HG03571 (cell line): ENCODE data around the gene SUGT1.
"Not testable (repeated sequence)": the region's sequence is repeated elsewhere in the genome, so short reads cannot be mapped to it uniquely, and the experiment has no call there.

Experiments
- ATAC-seq: cut with Tn5 transposase; IDR thresholded peaks from one replicate; pipeline ENCODE4 v1.9.1; 2021; ENCODE audit not compliant: unreplicated experiment

Gene SUGT1

DNA sequence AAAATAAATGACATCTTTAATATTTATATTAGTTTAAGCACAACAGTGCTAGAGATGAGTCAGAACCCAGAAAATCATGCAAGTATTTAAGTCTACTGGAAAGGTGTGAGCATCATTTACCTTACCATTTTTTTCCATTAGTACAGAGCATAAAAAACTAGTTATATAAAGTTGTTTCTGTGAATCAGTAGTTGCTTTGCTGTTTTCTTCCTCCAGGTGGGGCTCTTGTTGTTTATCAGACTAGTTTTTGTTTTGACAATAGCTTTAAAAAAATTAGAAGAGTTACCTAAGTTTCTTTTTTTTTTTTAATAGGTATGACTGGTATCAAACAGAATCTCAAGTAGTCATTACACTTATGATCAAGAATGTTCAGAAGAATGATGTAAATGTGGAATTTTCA lies 12.7 kb downstream of the SUGT1 start:
- no peak for ATAC-seq

DNA sequence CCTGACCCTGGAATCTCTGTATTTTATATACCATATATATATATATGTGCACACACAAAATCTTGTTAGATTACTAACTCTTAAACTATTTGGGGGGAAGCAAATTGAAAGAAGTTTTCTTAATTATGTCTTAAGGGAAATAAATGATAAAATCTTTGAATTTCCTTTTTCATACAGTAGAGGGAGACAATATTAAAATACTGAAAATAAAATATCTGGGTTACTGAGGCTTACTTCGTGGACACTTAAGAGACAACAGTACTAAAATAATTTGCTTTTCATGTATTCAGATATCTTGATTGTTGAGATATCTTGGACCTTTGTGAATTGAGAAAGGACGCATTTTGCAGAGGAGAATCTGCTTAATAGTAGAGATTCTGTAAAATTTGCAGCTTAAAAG lies 17.0 kb downstream of the SUGT1 start:
- no peak for ATAC-seq

DNA sequence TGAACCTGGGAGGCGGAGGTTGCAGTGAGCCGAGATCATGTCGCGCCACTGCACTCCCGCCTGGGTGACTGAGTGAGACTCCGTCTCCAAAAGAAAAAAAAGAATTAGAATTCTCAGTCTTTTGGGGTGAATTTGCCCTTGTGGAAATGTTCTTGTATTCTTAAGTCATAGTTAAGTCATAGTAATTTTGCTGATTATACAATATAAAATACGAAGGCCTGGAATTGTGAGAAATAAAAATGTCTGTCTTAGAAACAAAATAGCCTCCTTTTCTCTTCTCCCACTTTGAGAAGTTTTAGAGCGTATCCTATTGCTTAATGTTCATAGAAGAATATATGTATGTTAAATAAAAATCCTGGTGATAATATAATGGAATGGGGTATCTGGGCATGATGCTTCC lies 18.1 kb downstream of the SUGT1 start:
- ATAC-seq = no peak

DNA sequence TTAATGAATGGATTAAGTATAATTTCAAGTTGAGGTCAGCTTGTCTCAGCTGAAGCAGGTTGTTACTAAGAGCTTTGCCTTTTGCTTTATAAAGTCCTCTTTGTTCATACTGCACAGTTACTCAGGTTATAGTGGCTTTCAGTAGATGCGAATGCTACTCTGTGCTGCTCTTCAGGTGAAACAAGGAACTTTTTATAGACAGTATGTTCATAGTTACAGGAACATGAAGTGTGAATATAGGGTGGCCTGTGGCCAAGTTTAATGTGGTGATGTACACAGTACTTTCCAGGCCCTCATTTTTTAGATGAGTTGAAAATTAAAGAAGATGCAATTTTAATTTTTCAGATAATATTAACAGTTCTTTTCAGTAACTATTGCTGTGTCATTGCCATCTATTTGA lies 20.8 kb downstream of the SUGT1 start:
- no peak for ATAC-seq

DNA sequence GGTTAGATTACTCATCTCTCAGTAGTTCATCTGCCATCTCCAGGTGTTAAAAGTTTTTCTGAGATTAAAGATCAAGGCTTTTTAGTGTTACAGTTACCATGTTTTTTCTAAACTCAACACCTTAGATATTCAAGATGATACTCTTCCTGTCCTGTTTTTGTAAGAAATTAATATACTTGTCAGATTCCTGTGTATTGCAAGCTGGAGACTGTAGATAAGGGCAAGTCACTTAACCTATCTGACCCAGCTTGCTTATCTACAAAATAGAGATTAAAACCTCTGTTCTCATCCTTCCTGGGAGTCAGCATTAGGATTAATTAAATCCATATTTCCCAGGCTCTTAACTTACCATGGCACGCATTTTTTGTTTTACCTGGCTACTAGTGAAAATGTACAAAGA lies 25.2 kb downstream of the SUGT1 start:
- ATAC-seq = no peak

DNA sequence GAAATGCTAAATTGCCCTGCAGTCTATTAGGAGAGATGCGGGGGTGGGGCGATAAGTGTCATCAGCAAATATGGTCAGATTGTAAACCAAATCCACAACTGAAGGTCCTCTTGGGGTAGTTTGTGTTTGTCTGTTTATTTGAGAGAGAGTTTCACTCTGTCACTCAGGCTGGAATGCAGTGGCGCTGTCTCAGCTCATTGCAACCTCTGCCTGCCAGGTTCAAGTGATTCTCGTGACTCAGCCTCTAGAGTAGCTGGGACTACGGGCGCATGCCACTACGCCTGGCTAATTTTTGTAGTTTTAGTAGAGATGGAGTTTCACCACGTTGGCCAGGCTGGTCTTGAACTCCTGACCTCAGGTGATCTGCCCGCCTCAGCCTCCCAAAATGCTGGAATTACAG lies 33.2 kb downstream of the SUGT1 start:
- ATAC-seq = not testable (repeated sequence)

DNA sequence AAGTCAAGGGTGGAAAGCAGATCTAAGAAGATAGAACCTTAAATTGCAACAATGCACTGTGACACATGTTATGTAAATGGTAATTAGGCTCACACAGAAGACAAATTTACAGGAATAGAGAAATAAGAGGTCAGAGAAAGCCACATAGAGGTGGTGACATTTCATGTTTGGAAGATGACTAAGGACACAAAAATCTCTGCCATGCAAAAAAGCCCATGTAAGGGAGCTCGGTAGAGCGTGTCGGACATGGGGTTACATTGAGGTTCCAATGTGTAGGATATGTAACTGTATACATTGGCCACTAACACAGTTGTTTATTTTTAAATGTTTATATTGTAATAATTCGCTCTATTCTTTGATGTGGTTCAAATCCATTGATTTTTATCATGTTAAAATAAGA lies 33.7 kb downstream of the SUGT1 start:
- no peak for ATAC-seq

DNA sequence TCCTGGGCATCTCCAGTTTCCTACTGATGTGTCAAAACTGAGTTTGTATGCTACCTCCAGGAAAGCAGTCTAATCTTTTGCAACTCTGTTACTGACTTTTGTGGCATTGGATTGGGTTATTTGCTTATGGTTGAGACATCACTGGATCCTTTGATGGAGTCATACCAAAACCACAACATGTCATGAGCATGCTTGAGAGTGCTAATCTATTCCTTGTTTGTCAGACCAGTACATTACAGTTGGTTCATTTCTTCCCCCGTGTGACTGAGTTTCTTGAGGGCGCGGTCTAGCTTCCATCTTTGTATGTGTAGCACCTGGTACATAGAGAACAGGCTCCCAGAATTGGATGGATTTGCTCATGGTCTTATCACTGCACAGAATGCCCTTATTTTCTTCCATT lies 43.2 kb downstream of the SUGT1 start:
- ATAC-seq = no peak

DNA sequence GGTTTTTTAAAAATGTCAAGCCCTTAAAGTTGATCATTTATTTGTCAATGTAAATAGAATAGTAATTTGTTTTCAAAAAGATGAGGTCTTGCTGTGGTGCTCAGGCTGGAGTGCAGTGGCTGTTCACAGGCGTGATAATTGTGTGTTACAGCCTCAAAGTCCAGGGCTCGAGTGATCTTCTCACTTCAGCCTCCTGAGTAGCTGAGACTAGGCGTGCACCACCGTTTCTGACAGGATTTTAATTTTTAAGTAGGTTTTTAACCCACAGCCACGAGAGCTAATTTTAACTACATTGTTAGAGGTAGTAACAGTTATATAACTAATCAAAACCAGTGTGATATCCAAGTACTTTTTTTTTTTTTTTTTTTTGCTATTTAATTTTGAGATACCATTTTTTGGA lies 43.9 kb downstream of the SUGT1 start:
- no peak for ATAC-seq

DNA sequence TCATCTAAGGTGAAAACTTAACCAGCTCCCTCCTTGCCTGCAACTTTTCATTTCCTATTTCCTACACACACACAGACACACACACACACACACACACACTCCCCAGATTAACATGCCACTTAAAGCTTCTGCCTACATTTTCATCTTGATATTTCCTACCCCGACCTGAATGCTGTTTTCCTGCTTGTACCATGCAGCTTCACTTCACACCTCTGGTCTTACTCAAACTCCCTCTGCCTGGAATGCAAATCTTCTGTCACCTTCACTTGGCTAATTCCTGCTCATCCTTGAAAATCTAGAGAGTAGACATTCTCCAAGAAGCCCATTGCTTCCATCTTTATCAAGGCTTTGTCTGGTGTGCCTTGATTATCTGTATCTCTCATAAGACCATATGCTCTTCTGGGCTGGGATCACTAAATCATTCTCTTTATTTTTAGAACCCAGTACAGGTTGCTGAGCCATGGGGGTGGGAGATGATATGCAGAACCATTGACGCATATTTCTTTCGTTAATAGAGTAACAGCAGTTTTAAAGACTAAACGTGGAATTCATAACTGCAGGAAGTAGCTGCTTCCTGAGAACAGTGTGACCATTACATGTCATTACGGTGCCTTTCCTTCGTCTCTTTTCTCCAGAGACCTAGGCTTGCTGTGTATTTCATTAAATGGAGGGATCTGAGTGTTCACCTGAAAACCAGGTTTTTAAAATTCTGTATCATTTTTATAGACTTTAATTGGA lies 49.3 kb downstream of the SUGT1 start:
- ATAC-seq = no peak

DNA sequence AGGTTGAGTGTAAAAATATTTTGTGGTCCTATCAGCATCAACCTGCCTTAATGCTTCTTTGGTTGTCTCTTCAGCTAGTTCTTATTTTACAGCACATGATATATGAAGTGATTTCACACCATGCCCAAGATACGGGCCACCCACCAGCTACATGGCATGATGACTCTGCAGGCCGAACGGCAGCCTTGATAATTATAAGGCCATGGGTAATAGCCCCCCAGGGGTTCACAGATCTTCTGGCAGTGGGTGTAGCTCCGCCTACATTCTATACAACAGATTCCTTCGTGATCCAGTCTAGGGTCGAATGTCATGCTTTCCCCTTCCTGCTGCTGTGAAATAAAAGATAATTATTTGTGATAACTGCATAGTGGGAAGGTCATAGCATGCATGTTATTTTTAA lies 50.8 kb downstream of the SUGT1 start:
- no peak for ATAC-seq

DNA sequence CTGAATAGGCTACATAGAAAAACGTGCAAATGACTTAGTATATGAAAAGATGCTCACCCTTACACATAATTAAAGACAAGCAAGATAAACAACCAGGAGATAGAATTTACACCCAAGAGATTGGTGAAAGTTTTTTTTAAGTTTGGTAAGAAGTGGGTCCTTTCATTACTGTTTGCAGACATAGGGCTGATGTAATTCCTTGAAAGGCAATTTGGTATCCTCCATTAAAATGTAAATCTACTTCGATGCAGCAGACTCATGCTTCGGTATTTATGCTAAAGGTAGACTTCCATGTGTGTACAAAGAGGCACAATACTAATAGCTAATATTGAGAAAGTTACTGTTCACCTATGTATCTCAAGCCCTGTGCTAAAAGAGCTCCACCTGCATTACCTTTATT lies 53.4 kb downstream of the SUGT1 start:
- no peak for ATAC-seq

DNA sequence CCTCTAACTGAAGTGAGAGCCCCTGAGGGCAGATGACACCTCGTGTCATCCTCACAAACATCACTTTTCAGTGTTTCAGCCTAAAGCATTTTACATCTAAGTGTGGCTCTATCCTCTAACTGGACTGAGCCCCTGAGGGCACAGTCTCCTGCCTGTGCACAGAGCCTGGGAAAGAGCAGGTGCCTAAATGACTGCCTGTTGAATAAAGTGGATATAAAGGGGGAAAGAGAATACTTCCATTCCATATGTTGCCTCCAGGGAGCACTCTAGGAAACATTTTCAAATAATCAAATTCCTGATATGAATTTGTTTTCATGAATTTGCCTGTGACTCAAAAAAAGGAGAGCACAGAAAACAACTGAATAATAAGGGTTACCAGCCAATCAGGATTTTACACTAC lies 54.7 kb downstream of the SUGT1 start:
- no peak for ATAC-seq

DNA sequence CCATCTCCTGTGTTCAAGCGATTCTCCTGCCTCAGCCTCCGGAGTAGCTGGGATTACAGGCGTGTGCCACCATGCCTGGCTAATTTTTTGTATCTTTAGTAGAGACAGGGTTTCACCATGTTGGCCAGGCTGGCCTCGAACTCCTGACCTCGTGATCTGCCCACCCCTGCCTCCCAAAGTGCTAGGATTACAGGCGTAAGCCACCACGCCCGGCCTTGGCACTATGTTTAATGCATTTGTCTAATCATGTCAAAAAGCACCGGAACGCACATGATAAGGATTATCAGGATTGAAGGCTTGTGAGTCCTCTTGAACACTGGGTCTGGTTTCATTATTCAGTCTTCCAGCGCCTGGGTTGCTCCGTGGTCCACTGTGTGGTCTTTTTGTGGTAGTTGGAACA lies 55.6 kb downstream of the SUGT1 start:
- not testable (repeated sequence) for ATAC-seq

DNA sequence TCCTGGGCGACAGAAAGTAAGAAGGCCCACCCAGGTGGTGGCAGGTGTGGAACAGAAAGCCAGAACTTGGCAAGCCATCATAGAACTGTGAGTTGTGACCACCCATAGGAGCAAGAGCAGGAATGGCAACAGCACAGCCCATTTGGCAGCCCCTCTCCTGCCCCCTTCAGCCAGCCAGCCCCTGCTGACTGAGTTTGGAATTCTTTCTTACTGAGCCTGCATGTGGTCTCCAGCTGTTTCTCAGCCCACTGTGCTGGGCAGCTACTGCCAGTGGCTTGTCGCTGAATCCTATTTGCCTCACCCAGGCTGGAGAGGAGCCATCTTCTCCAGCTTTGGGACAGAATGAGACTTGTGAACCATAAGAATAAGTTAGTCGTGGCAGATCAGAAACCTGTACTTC lies 58.6 kb downstream of the SUGT1 start:
- ATAC-seq = no peak

DNA sequence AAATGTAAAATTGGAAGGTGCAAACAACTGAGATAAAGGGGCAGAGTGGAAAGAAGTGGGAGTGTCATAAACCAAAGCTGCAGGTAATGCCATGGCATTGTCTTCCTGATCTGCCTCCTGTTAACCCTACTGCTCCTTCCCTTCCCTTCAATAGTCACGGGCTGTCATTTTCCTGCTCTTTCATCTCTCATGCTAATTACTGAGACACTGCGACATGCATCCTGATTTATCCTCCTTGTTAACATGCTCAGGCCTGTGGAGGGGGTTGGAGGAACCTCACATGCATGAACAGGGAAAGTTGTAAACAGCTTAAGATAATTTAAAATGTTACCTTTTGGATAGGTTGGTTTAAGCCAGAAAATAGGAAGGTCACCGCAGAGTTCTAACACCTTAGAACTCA lies 59.7 kb downstream of the SUGT1 start:
- ATAC-seq = no peak

DNA sequence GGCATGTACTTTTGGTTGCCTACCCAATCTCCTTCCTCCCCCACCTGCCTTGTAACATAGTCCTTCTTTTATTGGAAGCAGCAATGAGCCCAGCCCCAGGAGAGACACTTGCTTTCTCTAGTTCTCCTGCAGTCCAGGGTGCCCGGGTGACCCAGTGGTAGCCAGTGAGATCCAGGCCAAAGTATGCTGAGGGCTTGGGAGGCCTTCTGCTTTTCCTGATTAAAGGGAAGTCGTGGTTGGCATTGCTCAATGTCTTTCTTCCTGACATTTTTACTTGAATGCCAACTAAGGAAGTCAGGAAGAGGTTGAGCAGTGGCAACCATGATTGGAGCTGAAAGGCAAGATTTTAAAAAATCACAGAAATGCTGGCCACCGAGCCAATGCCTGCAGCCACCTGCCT lies 61.3 kb downstream of the SUGT1 start:
- ATAC-seq = no peak

DNA sequence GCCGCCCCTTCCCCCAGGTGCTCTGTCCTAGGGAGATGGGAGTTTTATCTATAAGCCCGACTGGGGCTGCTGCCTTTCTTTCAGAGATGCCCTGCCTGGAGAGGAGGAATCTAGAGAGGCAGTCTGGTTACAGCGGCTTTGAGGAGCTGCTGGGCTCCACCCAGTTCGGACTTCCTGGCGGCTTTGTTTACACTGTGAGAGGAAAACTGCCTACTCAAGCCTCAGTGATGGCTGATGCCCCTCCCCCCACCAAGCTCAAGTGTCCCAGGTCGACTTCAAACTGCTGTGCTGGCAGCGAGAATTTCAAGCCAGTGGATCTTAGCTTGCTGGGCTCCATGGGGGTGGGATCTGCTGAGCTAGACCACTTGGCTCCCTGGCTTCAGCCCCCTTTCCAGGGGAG lies 68.3 kb downstream of the SUGT1 start:
- ATAC-seq = not testable (repeated sequence)

DNA sequence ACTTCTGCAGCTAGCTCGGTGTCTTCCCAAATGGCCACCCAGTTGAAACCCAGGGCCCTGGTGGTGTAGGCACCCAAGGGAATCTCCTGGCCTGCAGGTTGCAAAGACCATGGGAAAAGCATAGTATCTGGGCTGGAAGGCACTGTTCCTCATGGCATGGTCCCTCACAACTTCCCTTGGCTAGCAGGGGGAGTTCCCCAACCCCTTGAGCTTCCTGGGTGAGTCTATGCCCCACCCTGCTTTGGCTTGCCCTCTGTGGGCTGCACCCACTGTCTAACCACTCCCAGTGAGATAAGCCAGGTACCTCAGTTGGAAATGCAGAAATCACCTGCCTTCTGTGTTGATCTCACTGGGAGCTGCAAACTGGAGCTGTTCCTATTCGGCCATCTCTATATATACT lies 68.7 kb downstream of the SUGT1 start:
- ATAC-seq = not testable (repeated sequence)

DNA sequence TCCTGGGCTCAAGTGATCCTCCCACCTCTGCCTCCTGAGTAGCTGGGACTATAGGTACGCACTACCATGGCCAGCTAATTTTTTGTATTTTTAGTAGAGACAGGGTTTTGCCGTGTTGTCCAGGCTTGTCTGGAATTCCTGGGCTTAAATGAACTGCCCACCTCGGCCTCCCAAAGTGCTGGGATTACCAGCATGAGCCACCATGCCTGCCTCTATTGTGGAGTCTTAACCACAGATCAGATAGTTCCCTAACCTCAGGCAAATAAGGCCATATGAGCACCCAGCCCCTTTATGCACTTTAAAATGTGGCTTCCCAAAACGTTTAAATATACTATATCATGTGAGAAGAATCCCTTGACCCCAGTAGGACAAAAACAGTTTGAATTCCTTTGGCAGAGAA lies 70.5 kb downstream of the SUGT1 start:
- no peak for ATAC-seq

DNA sequence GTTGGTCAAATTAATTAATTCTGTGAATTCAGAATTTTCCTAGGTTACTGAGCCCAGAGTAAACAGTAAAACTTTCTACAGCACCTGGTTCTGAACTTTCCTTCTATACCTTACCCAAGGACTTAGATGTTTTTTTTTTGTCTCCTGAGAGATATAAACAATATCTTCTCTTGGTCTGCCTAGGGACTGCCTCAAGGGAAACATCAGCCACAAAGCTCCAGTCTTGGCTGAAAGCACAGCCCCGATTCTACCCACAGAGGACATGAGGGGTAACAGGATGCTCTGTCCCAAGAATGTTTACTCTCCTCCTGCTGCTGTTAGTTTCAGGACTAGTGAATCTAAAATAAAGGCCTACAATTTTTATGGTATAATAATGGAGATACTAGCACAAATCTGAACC lies 72.7 kb downstream of the SUGT1 start:
- ATAC-seq = no peak

DNA sequence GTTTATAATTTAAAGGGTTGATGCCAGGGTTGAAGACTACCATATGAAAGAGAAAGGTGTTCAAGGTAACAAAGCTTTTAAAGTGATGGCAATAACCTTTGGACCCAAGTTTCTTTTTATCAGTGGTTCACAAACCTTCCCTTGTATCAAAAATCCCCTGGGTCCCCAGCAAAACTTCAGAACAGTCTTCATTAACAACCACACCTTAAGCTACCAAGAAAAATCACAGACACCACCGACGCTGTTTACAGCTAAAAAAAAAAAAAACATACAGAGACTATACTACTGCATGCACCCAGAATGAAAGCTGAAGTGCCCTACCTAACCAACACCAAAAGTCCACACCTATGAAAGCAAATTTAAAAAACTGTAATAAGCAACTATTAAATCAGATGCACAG lies 73.6 kb downstream of the SUGT1 start:
- ATAC-seq = no peak

DNA sequence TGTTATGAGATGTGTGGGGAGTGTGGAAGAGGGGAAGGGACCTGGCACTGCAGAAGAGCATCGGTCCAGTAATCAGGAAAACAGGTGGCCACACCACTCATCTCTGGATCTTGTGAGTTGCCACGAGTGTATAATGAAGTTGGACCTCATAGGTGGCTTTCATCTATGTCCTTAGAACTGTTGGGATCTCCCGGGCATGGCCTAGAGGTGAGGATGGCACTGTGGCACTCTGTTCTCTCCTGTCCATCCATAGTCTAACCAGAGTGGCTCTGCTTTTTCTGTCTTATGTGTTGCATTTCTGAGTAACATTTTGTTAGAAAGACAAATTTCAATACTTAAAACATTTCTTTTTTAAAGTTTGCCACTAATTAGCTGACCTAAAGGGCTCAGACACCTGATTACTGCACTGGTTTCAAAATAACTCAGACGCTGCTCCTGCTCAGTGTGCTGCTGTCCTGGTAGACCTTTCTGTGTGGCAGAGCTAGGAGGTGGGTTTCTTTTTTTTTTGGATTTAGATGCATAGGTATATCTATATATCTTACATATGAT lies 81.5 kb downstream of the SUGT1 start:
- no peak for ATAC-seq
